GM21360 (cell line): Measurements from ENCODE around the gene TAS2R40.
"Not testable (repeated sequence)": the region's sequence is repeated elsewhere in the genome, so short reads cannot be mapped to it uniquely, and the experiment has no call there.

ENCODE experiments used
- ATAC-seq: cut with Tn5 transposase; IDR thresholded peaks from one replicate; pipeline ENCODE4 v1.9.1; 2021; ENCODE audit warnings: mild to moderate bottlenecking, moderate library complexity; ENCODE audit not compliant: unreplicated experiment

The TAS2R40 gene

DNA sequence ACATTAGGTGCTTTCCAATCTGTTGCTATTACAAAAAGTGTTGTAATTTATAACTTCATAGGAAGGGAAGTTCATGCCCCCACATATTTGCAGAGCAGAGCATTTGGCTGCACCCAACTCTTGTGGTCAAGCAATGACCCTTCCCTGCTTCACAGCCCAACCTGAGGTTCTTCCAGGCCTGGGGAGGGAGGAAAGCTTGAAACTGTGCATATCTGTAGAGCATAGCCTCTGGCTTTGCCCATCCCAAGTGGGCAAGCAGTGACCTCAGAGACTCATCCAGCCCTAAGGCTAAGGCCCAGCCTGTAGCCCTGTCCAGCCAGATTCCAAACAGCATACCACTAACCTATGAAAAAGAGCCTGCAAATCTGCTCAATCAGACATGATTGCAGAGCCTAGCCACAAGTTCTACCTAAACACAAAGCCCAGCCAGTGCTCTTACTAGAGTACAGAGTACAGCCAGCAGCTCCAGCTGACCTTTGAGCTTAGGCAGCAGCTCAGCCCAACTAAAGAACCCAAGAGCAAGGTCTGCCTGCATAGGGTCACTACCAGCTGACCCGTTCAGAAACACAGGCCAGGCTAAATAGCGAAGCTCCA, 27.0 kb downstream of the TAS2R40 start:
- ATAC-seq, result no peak

DNA sequence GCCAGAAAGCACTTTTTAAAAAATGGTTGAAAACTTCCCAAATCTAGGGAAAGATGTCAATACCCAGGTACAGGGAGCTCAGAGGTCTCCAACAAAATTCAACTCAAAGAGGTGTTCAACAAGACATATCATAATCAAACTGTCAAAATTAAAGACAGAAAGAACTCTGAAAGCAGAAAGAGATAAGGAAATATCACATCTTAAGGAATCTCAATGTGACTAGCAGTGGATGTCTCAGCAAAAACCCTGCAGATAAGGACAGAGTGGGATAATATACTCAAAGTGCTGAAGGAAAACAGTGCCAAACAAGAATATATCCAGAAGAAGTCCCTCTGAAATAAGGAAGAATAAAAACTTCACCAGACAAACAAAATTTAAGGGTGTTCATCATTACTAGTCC, 28.4 kb downstream of the TAS2R40 start:
- no peak for ATAC-seq

DNA sequence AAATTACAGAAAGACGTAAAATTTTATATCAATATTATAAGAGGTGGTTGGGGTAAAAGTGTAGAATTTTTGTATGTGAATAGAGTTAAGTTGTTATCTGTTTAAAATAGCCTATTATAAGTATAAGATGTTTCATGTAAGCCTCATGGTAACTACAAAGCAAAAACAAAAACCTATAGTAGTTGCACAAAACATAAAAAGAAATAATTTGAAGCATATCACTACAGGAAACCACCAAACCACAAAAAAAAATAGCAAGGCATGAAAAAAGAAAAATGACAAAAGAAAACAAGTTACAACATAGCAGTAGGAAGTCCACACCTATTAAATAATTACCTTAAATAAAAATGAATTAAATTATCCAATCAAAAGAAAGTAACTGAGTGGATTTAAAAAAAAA, 29.0 kb downstream of the TAS2R40 start:
- no peak for ATAC-seq

DNA sequence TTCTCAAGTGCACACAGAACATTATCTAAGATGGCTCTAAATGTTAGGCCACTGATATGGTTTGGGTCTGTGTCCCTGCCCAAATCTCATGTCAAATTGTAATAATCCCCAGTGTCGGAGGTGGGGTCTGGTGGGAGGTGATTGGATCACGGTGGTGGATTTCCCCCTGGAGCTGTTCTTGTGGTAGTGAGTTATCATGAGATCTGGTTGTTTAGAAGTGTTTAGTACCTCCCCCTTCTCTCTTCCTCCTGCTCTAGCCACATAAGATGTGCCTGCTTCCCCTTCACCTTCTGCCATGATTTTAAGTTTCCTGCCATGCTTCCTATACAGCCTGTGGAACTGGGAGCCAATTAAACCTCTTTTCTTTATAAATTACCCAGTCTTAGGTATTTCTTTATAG, 30.2 kb downstream of the TAS2R40 start:
- no peak for ATAC-seq

DNA sequence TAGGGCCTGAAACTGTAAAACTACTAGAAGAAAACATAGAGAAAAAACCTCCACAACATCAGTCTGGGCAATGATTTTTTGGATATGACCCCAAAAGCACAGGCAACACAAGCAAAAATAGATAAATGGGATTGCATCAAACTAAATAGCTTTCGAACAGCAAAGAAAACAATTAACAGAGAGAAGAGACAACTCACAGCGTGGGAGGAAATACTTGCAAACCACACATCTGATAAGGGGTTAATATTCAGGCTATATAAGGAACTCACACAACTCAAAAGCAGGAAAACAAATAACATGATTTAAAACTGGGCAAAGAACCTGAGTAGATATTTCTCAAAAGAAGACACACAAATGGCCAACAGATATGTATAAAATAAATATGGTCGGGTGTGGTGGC, 33.7 kb downstream of the TAS2R40 start:
- no peak for ATAC-seq

DNA sequence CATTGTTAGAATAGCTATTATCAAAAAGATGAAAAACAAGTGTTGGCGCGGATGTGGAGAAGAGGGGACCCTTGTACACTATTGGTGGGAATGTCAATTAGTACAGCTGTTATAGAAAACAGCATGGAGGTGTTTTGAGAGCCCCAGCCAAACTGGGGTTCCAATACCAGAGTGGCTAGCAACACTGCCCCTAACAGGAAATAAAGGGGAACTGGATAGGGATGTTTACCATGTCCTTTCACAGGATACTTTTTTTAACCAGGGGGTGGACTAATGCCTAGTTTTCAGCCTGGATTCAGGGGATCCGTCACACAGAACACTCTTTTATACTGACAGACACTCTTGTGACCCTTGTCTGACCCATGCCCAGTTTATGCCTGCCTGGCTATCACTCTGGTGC, 34.5 kb downstream of the TAS2R40 start:
- no peak for ATAC-seq

DNA sequence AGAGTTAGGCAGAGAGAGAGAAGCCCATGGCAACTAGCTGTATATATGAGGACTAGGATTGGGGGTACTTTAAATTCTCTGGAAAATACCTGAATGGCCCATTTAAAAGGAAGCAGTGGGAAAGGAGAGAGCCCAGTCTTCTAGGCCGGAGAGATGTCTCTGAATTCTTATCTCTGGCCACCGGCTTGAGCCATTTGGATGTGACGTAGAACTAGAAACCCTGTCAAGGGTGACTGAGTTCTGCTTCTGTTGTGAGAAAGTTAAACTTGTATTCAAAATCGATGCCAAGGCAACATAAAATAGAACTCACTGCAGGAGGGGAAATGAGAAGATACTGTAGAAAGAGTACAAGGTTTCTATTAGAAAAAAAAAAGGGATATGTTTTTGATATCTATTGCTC, 35.1 kb downstream of the TAS2R40 start:
- peak; percentile 81 for ATAC-seq

DNA sequence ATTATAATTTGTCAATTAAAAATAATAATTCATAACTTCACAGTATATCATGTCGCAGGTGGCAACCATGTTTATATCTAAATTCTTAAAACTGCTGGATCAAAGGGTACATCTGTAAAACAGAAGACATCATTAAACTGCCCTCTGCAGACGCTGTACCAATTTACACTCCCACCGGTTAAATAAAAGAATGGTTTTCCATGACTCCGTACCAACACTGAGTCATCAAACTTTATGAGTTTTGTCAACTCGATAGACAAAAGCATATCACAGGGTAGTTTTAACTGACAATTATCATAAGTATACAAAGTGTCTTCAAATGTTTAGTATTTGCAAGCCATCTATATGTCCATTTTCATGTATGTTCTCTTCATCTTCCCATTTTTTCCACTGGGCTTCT, 35.7 kb downstream of the TAS2R40 start:
- no peak for ATAC-seq

DNA sequence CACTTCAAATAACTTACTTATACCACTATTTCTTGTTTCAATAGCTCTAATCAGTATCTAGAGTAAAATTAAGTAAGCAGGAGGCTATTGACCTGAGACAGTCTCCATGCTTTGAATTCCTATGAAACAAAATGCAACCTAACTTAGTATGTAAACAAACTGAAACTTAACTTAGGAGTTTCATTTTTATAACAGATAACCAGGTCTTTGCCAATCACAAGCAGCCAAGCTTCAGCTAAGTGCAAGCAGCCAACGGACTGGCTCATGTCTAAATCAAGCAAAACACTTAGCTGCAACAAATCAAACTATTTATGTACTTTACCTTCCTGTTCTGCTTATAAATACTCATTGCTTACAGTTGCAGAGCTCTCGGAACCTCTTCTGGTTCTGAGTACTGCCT, 37.0 kb downstream of the TAS2R40 start:
- ATAC-seq, result peak; percentile 46

DNA sequence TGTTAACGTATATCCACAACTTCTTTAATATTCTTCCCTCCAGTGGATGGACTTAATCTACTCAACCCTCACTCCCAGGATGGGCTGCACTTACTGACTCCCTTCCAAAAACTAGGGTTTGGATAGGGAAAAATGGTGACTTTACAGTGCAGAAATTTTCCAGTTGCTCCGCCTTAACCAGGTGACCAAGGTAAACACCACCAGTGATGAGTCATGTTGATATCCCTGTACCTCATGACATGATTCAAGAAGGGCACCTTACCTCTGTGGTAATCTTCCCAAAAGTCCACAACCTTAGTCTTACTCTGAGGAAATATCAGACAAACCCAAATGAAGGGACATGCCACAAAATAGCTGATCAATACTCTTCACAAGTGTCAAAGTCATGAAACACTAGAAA, 37.9 kb downstream of the TAS2R40 start:
- no peak for ATAC-seq

DNA sequence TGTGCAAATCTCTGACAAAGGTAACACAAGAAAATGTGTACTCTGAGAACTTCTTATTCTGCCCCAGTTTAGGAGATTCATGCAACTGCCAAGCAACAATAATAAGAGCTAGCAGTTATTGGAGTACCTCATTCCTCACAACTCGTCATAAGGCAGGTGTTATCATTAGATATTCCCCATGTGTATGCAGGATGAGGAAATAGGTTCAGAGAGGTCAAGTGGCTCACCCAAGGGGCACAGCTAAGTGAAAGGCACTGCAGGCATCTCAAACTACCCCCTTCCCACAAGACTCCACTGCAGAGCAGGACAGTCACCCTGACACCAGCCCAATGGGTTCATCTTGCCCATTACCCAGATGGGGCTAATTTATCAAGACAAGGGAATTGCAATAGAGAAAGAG, 40.1 kb downstream of the TAS2R40 start:
- no peak for ATAC-seq

DNA sequence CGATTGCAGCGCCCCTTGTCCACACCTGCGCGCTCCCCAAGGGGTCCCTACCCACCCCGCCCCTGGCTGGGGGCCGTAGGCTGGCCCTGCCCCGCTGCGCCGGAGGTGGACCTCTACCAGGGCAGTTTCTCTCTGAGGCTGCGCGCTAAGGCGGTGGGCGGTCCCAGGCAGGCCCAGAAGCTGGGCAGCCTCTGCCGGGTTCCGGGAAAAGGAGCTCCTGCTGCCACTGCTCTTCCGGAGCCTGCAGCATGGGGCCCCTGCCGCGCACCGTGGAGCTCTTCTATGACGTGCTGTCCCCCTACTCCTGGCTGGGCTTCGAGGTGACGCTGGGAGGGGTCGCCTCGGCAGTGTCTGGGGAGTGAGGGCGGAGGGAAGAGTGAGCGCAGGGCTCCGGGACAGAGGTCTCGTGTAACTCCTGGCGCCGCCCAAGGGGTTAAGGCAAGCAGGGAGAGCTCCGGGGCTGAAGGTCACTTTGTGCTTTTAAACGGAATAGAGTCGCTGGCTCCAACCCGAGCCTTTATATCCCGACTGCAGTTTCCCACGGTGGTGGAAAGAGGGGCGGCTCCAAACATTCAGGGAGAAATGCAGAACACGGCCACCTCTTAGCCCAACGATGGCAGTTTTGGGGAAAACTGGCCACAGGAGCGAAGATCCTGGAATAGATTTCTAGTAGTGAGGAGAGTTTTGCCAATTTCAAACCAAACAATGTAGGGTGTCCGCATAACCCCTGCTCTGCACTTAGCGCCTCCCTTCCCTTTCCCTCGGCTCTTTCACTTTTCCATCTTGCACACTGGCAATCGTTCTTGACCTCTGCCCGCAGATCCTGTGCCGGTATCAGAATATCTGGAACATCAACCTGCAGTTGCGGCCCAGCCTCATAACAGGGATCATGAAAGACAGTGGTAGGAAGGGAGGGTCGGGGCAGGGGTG, 41.7 kb downstream of the TAS2R40 start, which contains the start of gene GSTK1:
TSS of gene GSTK1 (plus strand) at position 176 of the 930 bp plus-strand sequence. CDS start at position 249, 73 bp downstream.
- ATAC-seq, result peak; percentile 94

DNA sequence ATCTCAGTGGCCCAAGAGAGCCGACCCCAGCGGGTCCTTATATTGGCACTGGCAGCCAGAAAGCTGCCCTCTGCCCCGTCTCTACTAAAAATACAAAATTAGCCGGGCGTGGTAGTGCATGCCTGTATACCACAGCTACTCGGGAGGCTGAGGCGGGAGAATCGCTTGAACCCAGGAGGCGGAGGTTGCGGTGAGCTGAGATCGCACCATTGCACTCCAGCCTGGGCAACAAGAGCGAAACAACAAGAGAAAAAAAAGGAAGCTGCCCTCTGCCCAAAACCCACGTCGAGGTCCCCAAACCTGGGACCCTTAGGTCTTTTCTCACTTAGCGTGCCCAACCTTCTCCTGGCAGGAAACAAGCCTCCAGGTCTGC, 42.3 kb downstream of the TAS2R40 start:
- ATAC-seq, result not testable (repeated sequence)

DNA sequence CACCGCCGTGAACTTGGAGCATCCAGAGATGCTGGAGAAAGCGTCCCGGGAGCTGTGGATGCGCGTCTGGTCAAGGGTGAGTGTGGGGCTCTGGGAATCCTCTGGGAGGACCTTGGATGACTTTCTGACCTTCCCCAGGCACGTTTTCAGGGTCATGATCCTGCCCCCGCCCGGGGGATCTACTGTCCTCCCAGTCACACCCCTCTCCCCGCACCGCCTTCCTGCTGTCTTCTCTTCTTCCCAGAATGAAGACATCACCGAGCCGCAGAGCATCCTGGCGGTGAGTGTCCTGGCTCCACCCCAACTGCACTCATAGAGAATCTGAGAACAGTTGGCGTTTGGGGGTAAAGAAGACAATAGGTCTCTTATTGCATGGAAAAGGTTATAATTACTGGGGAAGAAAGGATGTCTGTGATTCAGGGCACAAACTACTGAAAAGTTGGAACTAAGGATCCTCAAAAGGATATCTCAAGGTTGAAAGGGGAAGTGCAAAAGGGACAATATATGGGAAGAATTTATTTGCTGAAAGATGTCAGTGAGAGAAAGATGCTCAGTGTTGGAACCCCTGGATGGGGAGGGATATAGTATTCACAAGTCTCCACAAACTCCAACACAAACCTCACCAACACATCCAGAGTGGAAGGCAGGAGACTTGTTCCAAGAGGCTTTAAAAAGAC, 43.3 kb downstream of the TAS2R40 start:
- ATAC-seq, result no peak

DNA sequence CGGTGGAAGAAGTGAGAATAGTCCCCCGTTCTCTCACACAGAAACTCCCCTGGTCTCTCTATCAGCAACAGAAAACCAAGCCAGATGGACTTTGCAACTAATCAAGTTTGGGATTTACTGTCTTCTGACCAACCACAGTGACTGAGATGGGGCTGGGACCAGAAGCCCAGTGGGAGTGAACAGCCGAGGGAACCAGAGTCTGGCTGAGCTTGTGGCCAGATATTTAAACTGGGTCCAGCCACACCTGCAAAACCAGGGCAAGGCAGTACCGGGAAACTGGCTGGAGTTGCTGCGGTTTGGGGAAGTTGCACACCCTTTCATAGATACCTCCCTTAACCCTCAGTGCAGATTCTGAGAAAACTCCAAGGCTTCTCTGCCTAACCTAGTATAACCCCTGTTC, 47.4 kb downstream of the TAS2R40 start:
- ATAC-seq, result no peak

DNA sequence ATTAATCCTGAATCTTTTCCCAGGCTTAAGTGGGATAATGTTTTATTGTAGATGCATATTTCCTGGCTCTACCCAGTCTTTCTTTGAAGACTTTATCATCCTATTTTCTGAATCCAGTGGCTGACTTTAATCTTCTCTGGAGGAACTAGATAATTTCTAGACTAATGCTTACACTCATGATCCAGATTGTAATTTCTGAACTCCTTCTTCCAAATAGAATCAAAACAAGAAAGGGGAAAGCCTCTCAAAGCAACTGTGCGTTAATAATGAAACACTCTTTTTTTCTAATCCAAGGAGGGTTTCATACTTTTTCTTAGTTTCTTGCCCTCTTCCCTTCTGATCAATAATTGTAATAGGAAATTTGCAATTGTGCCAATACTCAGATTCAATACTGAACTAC, 49.4 kb downstream of the TAS2R40 start:
- ATAC-seq, result no peak
